A673 (cell line): ENCODE measurements around the gene SEH1L. TPM values are rescaled to one million over a fixed set of nuclear protein-coding genes. Genes with fewer than 3 reads are reported as not detected.
"Not testable (repeated sequence)": the region's sequence is repeated elsewhere in the genome, so short reads cannot be mapped to it uniquely, and the experiment has no call there.

Source experiments
- BruUV-seq: library from RNA; stranded (reverse); fragments of 400-500 nt; replicated peaks from 2 replicates; lab custom pipeline; 2021; lab: Mats Ljungman, UMichigan
- CTCF ChIA-PET: fragments of 300-600 bp; sonication (Branson Sonifier 250); formaldehyde crosslinking; loops from one replicate; lab custom pipeline; 2022; ENCODE audit warnings: antibody characterized with exemption; lab: Charles Lee
- POLR2A ChIA-PET: fragments of 300-600 bp; sonication (Branson Sonifier 250); formaldehyde crosslinking; loops from one replicate; lab custom pipeline; 2022; ENCODE audit warnings: antibody characterized with exemption; ENCODE audit not compliant: low non-redundant PET; lab: Charles Lee
- DNase-seq: peaks from one replicate; pipeline ENCODE4 v3.0.0-alpha.2; 2015; ENCODE audit warnings: low spot score
- H3K27ac ChIP-seq: fragments of 200-600 bp; sonication (generic); 2 replicates; pipeline ENCODE4 v1.5.1; 2016; ENCODE audit warnings: mixed run types, low read depth, mild to moderate bottlenecking, mixed read lengths, antibody characterized with exemption, low read length; ENCODE audit not compliant: poor library complexity, severe bottlenecking
- H3K27me3 ChIP-seq: fragments of 200-600 bp; sonication (generic); replicated peaks from 2 replicates; pipeline ENCODE4 v1.6.1; 2017; ENCODE audit warnings: mixed run types, low read depth, mild to moderate bottlenecking, mixed read lengths, antibody characterized with exemption, low read length; ENCODE audit not compliant: insufficient read depth, poor library complexity
- H3K36me3 ChIP-seq: fragments of 200-600 bp; sonication (generic); 2 replicates; pipeline ENCODE4 v1.6.1; 2016; ENCODE audit warnings: mixed run types, mild to moderate bottlenecking, mixed read lengths, antibody characterized with exemption, low read length; ENCODE audit not compliant: insufficient read depth, poor library complexity, severe bottlenecking
- H3K4me1 ChIP-seq: fragments of 200-600 bp; sonication (generic); 2 replicates; pipeline ENCODE4 v1.6.1; 2017; ENCODE audit warnings: mixed run types, mild to moderate bottlenecking, mixed read lengths, antibody characterized with exemption, low read length; ENCODE audit not compliant: insufficient read depth, poor library complexity, severe bottlenecking
- H3K4me3 ChIP-seq: fragments of 200-600 bp; sonication (generic); 2 replicates; pipeline ENCODE4 v1.5.1; 2016; ENCODE audit warnings: low read depth, mixed run types, mild to moderate bottlenecking, mixed read lengths, low read length; ENCODE audit not compliant: poor library complexity, severe bottlenecking
- H3K9me3 ChIP-seq: fragments of 200-600 bp; sonication (generic); 2 replicates; pipeline ENCODE4 v1.6.1; 2016; ENCODE audit warnings: mixed run types, low read depth, mild to moderate bottlenecking, mixed read lengths, antibody characterized with exemption, low read length; ENCODE audit not compliant: poor library complexity, severe bottlenecking
- EZH2 ChIP-seq: fragments of 200-600 bp; sonication (generic); IDR thresholded peaks from 2 replicates; pipeline ENCODE4 v1.6.1; 2017; ENCODE audit warnings: borderline replicate concordance, low read depth, mild to moderate bottlenecking, mixed read lengths, antibody characterized with exemption, low read length; ENCODE audit not compliant: poor library complexity, severe bottlenecking
- intact Hi-C: fragments of 100-400 bp; cut with micrococcal nuclease; formaldehyde crosslinking; loops from one replicate; pipeline ENCODE4 v1.10.0; 2022; ENCODE audit not compliant: unreplicated experiment
- total RNA-seq: library from RNA; stranded (reverse); gene quantifications from 2 replicates; pipeline ENCODE4 v1.2.3, GENCODE V29; 2021
- TF ChIP-seq, protein P1 (sequence below): fragments of 300-800, 200-600 bp; sonication (generic); conservative IDR thresholded peaks from 2 replicates; pipeline ENCODE4 v1.5.1; 2017; ENCODE audit warnings: low read depth, mild to moderate bottlenecking, antibody characterized with exemption, low read length, moderate library complexity, mixed read lengths

The SEH1L gene
- total RNA-seq, 1 experiment from 2014 or later, result 105 TPM

DNA sequence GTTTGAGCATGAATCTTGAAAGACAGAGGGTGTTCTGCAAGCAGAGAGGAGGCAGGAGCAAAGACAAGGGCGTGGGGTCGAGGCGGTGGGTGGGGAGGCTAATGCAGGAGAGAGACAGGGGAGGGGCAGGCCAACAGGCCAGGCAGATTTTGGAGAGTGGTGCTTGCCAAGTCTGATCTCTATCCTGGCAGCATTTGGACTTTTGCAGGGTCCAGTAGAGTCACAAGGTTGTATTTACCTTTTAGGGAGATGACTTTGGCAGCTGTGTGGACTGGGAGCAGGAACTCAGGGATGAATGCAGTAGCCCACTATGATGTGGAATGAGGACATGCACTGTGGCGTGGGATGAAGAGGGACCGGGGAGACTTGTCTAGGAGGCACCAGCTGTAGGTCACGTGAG, 27.7 kb downstream of the SEH1L start:
- DNase-seq, result no peak
- Histone ChIP-seq H3K4me3 (no peak overlapping the region), H3K4me1 (peaks cover 5% of the 10 kb centered on the region), H3K36me3 (peaks cover 49% of the 10 kb centered on the region), H3K27me3 (no peaks in the 10 kb centered on the region), H3K9me3 (no peaks in the 10 kb centered on the region), H3K27ac (no peak overlapping the region)
- TF ChIP-seq, protein P1, sequence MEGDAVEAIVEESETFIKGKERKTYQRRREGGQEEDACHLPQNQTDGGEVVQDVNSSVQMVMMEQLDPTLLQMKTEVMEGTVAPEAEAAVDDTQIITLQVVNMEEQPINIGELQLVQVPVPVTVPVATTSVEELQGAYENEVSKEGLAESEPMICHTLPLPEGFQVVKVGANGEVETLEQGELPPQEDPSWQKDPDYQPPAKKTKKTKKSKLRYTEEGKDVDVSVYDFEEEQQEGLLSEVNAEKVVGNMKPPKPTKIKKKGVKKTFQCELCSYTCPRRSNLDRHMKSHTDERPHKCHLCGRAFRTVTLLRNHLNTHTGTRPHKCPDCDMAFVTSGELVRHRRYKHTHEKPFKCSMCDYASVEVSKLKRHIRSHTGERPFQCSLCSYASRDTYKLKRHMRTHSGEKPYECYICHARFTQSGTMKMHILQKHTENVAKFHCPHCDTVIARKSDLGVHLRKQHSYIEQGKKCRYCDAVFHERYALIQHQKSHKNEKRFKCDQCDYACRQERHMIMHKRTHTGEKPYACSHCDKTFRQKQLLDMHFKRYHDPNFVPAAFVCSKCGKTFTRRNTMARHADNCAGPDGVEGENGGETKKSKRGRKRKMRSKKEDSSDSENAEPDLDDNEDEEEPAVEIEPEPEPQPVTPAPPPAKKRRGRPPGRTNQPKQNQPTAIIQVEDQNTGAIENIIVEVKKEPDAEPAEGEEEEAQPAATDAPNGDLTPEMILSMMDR, result no peak
- no peak for TF ChIP-seq EZH2
- CTCF ChIA-PET, result no interaction called here
- intact Hi-C loops, result no loop called here
- POLR2A ChIA-PET, result no interaction called here
- no TSS peak for BruUV-seq

GRCh38 chr18:12976305-12976704, 28.5 kb downstream of the SEH1L start:
- ChIA-PET POLR2A (no interaction called here), CTCF (no interaction called here)
- peaks cover 42% of the 10 kb centered on the region for H3K36me3 ChIP-seq
- no peak overlapping the region for H3K4me3 ChIP-seq
- no TSS peak for BruUV-seq
- no peak for DNase-seq
- no peaks in the 10 kb centered on the region for H3K9me3 ChIP-seq
- intact Hi-C loops, result no loop called here
- H3K27me3 ChIP-seq, result no peaks in the 10 kb centered on the region
- H3K27ac ChIP-seq, result peak overlapping the region; percentile 55
- H3K4me1 ChIP-seq, result peaks cover 5% of the 10 kb centered on the region
- no peak for TF ChIP-seq EZH2
- TF ChIP-seq, protein P1, result no peak

GRCh38 chr18:12980065-12980464, 32.3 kb downstream of the SEH1L start:
- CTCF ChIA-PET, POLR2A ChIA-PET, H3K4me1 ChIP-seq, H3K4me3 ChIP-seq, H3K27ac ChIP-seq, DNase-seq, H3K9me3 ChIP-seq, H3K27me3 ChIP-seq, BruUV-seq, intact Hi-C loops: not testable (repeated sequence)
- H3K36me3 ChIP-seq, result peaks cover 35% of the 10 kb centered on the region

GRCh38 chr18:12989397-12990122, 41.7 kb downstream of the SEH1L start:
- Histone ChIP-seq H3K36me3 (peaks cover 28% of the 10 kb centered on the region), H3K27me3 (no peaks in the 10 kb centered on the region), H3K27ac (peak overlapping the region; percentile 83), H3K4me1 (peaks cover 19% of the 10 kb centered on the region), H3K9me3 (no peaks in the 10 kb centered on the region), H3K4me3 (no peak overlapping the region)
- ChIA-PET CTCF (no interaction called here), POLR2A (no interaction called here)
- intact Hi-C loops, result no loop called here
- no peak for TF ChIP-seq EZH2
- TF ChIP-seq, protein P1, result no peak
- no peak for DNase-seq
- no TSS peak for BruUV-seq
